Thyroid gland (tissue), 4 donors: ENCODE results near the gene TLE1.

Source experiments
- POLR2A ChIP-seq, 2 donors: fragments of 450-650 bp; IDR thresholded peaks; one replicate each; pipeline ENCODE4 v1.6.1; 2017; ENCODE audit warnings: antibody characterized with exemption in 2 of 2, mild to moderate bottlenecking in 2 of 2, moderate library complexity in 1 of 2
- TF ChIP-seq, protein P1 (sequence below), 6 experiments: fragments of 200-600 bp in 3 of 6; fragments of 450-650 bp in 3 of 6; sonication (generic) in 3 of 6; IDR thresholded peaks; one replicate each; pipeline ENCODE4 v1.5.1; 2016 to 2019; ENCODE audit warnings: antibody characterized with exemption in 6 of 6, mild to moderate bottlenecking in 2 of 6, inconsistent platforms in 1 of 6, moderate library complexity in 1 of 6

DNA sequence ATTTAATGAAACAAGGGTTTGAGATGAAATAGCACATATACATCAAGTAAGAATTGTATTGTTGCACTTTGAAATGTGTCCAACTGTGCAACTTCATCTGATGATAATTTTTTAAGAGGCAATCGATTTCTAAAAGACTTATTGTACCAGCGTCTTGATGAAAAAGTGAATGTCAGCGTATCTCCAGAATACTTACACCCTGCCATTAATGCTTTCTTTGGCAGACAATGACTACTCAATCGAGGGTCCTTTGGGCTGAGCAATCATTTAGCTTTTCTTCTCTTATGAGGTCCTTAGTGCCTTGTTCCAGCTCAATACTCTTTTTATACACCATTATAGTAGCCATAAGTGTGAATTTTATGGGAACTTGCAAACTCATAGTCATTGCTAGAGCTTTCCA lies 4.7 kb downstream of the TLE1 start:
- TF ChIP-seq, protein P1, sequence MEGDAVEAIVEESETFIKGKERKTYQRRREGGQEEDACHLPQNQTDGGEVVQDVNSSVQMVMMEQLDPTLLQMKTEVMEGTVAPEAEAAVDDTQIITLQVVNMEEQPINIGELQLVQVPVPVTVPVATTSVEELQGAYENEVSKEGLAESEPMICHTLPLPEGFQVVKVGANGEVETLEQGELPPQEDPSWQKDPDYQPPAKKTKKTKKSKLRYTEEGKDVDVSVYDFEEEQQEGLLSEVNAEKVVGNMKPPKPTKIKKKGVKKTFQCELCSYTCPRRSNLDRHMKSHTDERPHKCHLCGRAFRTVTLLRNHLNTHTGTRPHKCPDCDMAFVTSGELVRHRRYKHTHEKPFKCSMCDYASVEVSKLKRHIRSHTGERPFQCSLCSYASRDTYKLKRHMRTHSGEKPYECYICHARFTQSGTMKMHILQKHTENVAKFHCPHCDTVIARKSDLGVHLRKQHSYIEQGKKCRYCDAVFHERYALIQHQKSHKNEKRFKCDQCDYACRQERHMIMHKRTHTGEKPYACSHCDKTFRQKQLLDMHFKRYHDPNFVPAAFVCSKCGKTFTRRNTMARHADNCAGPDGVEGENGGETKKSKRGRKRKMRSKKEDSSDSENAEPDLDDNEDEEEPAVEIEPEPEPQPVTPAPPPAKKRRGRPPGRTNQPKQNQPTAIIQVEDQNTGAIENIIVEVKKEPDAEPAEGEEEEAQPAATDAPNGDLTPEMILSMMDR (IDR thresholded peaks at IDR 0.05): no peak
- TF ChIP-seq POLR2A (IDR thresholded peaks at IDR 0.05): no peak
